ENCODE results near the gene TCF7L2. TPM values are rescaled to one million over a fixed set of nuclear protein-coding genes. Genes with fewer than 3 reads are reported as not detected.

The TCF7L2 gene
- total and polyA plus RNA-seq, 4 donors = 9.1 to 32.3 (median 21.4) TPM

DNA sequence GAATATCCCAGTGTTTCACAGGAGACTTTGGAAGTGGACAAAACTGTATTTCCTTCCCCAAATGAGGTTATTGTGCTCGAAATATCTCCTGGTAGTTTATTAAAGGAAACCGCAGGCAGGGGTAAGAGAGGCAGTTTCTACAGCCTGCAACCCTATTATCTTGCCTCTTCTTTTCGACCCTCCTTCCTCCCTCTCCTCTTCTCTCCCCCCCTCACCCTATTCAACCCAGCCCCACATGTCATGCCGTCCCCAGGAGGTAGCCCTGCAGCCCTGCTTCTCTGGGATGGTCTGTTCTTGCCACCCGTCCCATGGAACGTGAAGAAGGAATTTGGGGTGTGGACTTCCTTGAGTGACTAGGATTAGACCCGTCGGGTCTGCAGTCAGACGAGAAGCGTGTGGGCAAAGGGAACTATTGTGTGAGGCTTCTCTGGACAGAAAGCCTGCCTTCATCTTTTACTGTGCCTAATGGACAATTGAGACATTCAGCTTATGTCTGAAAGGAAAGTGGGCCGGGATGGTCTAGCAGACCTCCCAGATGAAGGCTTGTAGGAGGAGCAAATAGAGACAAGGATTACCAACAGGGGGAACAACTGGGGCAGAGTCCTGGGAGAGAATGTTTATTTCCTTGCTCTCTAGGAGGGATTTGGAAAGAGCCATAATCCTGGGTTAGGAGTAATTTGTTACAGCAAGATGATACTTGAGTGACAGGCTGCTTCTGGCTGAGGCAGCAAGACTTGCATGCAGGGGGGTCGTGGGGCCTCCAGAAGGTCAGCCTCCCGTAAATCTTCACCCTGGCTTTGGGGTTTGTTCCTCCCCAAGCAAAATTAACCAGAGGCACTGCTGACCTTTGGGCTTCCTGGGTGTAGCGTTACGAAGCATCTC lies 77.8 kb downstream of the TCF7L2 start:
- Histone ChIP-seq H3K27me3 (ENCODE audit: control insufficient read depth in 3 of 3, insufficient read depth in 3 of 3, low read length in 2 of 3) (no peaks in the 10 kb centered on the region), H3K4me3 (no peak overlapping the region), H3K27ac (ENCODE audit: low read depth in 1 of 2, low read length in 1 of 2) (no peak overlapping the region), H3K9me3 (ENCODE audit: control insufficient read depth in 4 of 4, insufficient read depth in 3 of 4, low read length in 3 of 4) (no peaks in the 10 kb centered on the region), H3K36me3 (ENCODE audit: control insufficient read depth in 4 of 4, insufficient read depth in 4 of 4, low read length in 4 of 4) (peaks cover 0 to 2% (median 0%) of the 10 kb centered on the region in 4 donors), H3K4me1 (ENCODE audit: control insufficient read depth in 5 of 5, insufficient read depth in 5 of 5, low read length in 5 of 5) (peaks cover 10 to 26% (median 15%) of the 10 kb centered on the region in 5 donors), H3K9ac (ENCODE audit: insufficient read depth in 1 of 2, low read length in 2 of 2) (no peak overlapping the region)
- ATAC-seq (ENCODE audit: insufficient read depth, low FRiP score) = no peak
- peak; percentile 32 to 63 (median 58) for DNase-seq
- TF ChIP-seq, protein P1, sequence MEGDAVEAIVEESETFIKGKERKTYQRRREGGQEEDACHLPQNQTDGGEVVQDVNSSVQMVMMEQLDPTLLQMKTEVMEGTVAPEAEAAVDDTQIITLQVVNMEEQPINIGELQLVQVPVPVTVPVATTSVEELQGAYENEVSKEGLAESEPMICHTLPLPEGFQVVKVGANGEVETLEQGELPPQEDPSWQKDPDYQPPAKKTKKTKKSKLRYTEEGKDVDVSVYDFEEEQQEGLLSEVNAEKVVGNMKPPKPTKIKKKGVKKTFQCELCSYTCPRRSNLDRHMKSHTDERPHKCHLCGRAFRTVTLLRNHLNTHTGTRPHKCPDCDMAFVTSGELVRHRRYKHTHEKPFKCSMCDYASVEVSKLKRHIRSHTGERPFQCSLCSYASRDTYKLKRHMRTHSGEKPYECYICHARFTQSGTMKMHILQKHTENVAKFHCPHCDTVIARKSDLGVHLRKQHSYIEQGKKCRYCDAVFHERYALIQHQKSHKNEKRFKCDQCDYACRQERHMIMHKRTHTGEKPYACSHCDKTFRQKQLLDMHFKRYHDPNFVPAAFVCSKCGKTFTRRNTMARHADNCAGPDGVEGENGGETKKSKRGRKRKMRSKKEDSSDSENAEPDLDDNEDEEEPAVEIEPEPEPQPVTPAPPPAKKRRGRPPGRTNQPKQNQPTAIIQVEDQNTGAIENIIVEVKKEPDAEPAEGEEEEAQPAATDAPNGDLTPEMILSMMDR (IDR thresholded peaks at IDR 0.05; ENCODE audit: control extremely low read depth, extremely low read depth) = no peak
- 18 to 29% methylated on average over 15 of the region's 15 CpGs for WGBS, 2 donors

DNA sequence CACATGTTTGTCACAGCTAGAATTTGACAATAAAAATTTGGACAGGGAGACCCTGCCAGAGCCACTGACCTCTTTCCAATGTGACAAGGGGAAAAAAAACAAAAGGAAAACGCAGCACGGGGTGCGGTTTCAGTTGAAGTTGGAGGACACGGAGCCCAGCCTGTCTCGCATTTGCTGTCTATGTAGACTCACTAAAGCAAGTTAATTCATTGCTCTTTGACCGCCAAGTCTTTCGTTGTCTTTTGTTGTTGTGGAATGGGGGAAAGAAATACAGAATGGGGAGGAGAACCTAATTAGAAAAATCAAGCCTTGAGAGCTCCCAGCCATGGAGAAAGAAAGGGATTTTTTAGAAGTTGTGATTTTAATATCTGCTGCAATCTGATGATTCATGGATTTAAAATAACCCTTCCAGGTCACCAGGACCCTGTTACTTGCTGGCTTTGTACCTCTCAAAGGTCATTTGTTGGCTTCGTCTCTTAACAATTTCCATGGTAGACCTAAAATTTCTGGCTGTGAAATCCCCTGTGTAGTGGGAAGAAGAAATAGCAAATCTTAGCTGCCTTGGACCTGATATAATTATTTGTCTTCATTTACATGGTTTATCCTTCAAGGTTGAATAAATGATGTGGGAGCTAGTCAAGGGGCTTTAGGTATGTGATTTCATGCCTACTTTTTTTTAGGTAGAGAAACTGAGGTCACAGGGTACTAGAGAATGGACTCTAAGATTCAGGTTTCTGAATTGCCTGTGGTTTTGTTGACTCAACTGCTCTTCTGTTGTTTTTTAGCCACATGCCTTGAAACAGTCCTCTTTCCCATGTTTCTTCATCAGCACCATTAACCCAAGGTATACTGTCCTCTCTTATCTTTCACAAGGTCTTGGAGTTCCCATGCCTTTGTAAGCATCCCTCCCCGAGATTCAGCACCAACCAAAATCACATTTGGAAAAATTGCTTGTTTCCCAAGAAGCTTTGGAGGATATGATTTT lies 78.7 kb downstream of the TCF7L2 start:
- peak in 2 of 3 donors; percentile 29 to 38 for DNase-seq
- no peaks in the 10 kb centered on the region for H3K9me3 ChIP-seq (ENCODE audit: control insufficient read depth in 4 of 4, insufficient read depth in 3 of 4, low read length in 3 of 4)
- H3K9ac ChIP-seq (ENCODE audit: insufficient read depth in 1 of 2, low read length in 2 of 2) = no peak overlapping the region
- no peaks in the 10 kb centered on the region for H3K27me3 ChIP-seq (ENCODE audit: control insufficient read depth in 3 of 3, insufficient read depth in 3 of 3, low read length in 2 of 3)
- H3K27ac ChIP-seq (ENCODE audit: low read depth in 1 of 2, low read length in 1 of 2) = no peak overlapping the region
- 68 to 81% methylated on average over 9 of the region's 9 CpGs for WGBS, 2 donors
- peaks cover 10 to 26% (median 15%) of the 10 kb centered on the region in 5 donors for H3K4me1 ChIP-seq (ENCODE audit: control insufficient read depth in 5 of 5, insufficient read depth in 5 of 5, low read length in 5 of 5)
- ATAC-seq (ENCODE audit: insufficient read depth, low FRiP score) = no peak
- TF ChIP-seq, protein P1 (IDR thresholded peaks at IDR 0.05; ENCODE audit: control extremely low read depth, extremely low read depth) = no peak
- H3K36me3 ChIP-seq (ENCODE audit: control insufficient read depth in 4 of 4, insufficient read depth in 4 of 4, low read length in 4 of 4) = peaks cover 0 to 2% (median 0%) of the 10 kb centered on the region in 4 donors
- H3K4me3 ChIP-seq = no peak overlapping the region

DNA sequence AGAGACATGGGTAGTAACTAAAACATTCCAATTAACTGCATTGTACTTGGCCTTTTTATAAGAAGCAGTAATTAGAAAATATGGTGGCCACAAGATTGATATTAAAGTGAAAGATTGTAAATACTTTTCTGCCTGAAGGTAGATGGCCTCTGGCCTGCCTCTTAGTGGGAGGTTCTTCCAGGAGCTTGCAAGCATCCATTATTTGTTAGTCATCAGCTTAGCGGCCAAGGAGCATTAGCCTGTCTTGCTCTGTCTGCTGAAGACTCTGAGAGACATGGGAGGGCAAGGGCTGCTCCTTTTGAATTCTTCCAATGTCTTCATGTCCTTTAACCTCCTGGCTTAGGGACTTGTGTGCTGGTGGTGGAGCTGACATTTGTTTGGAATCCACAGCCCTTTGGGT lies 80.4 kb downstream of the TCF7L2 start:
- TF ChIP-seq, protein P1 (IDR thresholded peaks at IDR 0.05; ENCODE audit: control extremely low read depth, extremely low read depth) = no peak
- H3K36me3 ChIP-seq (ENCODE audit: control insufficient read depth in 4 of 4, insufficient read depth in 4 of 4, low read length in 4 of 4) = peaks cover 0 to 2% (median 0%) of the 10 kb centered on the region in 4 donors
- H3K9ac ChIP-seq (ENCODE audit: insufficient read depth in 1 of 2, low read length in 2 of 2) = no peak overlapping the region
- H3K27ac ChIP-seq (ENCODE audit: low read depth in 1 of 2, low read length in 1 of 2) = no peak overlapping the region
- no peak overlapping the region for H3K4me3 ChIP-seq
- H3K9me3 ChIP-seq (ENCODE audit: control insufficient read depth in 4 of 4, insufficient read depth in 3 of 4, low read length in 3 of 4) = no peaks in the 10 kb centered on the region
- ATAC-seq (ENCODE audit: insufficient read depth, low FRiP score) (no peak), DNase-seq (no peak)
- no peaks in the 10 kb centered on the region for H3K27me3 ChIP-seq (ENCODE audit: control insufficient read depth in 3 of 3, insufficient read depth in 3 of 3, low read length in 2 of 3)
- peaks cover 12 to 32% (median 15%) of the 10 kb centered on the region in 5 donors for H3K4me1 ChIP-seq (ENCODE audit: control insufficient read depth in 5 of 5, insufficient read depth in 5 of 5, low read length in 5 of 5)
- 94 to 97% methylated on average over 1 of the region's 1 CpG for WGBS, 2 donors
